SK-MEL-5 (cell line): ENCODE measurements around the gene MROH2A. TPM values are rescaled to one million over a fixed set of nuclear protein-coding genes. Genes with fewer than 3 reads are reported as not detected.

Source experiments
- DNase-seq: peaks from one replicate; pipeline ENCODE4 v3.0.0-alpha.2; 2016; ENCODE audit warnings: low read depth, low spot score
- in situ Hi-C: cut with HindIII; loops from 2 replicates; pipeline ENCODE4 v1.10.0; 2016; ENCODE audit warnings: low sequenced_read_pairs, high pct_unique_total_duplicates, low pct_unique_long_range_greater_than_20kb
- total RNA-seq: library from RNA; depleted of rRNA; stranded (reverse); fragments of >200 nt; shearing (Covaris generic); gene quantifications from 2 replicates; pipeline ENCODE4 v1.2.3, GENCODE V29; 2014

The MROH2A gene
- total RNA-seq, 1 experiment from 2014 or later = 0.08 TPM

GRCh38 chr2:233811087-233811486, 33.0 kb downstream of the MROH2A start:
- in situ Hi-C loops = no loop called here

DNA sequence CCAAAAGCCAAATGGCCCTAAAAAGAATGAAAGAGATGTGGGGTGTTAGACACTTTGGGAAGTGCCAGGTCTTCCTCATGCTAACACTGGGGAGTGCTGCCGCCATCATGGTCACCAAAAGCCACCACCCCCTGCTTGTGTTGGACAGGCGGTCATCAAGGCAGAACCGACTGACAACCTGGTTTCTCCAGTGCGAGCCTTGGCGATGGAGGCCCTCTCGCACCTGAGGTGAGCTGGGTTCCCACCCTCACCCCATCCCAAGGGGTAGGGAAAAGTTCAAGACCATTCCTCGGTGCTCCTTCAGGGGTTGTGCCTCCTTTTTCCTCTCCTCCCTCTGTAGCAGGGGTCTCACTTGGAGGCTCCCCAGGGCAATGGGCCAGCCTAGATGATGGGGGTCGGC, 33.6 kb downstream of the MROH2A start:
- in situ Hi-C loops = no loop called here
- no peak for DNase-seq

More at GRCh38 chr2:233811087-233811486, 33.0 kb downstream of the MROH2A start:
- no peak for DNase-seq

GRCh38 chr2:233813236-233814055, 35.3 kb downstream of the MROH2A start:
- DNase-seq = no peak
- in situ Hi-C loops = no loop called here

DNA sequence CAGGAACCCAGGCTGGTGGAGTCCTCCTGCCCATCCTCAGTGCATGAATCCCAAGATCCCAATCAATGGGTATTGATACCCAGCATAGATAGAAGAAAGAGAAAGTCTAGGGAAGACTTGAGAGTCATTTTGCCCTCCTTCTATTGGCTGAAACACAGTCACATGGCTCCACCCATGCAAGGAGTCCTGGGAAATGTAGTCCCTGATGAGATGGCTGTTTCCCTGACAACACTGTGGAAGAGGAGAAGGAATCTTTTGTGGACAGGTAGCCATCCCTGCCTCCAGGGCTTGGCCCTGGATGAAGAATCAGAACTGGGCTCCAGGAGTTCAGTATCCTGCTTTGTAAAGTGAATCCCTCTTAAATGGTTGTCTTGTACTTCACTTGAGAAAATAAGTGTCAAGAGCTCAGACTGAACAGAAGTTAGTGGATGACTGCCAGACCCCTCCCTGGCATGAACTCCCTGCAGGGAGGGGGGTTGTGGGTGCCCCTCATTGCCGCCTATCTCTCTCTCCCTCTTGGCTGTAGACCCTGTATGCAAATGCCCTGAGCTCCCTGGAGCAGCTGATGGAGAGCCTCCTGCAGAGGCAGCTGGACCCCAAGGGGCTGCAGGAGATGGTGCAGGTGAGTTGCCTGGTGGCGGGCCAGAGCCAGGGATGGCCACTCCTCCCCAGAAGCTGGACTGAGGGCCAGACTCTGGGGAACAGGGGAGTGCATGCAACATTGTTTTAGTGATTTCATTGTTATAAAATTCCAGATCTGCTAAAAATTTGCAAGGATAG, 36.1 kb downstream of the MROH2A start:
- in situ Hi-C loops = no loop called here
- peak; percentile 60 for DNase-seq

- in situ Hi-C loops = no loop called here
- no peak for DNase-seq
Observed at GRCh38 chr2:233815861-233816260, 37.7 kb downstream of the MROH2A start.

- in situ Hi-C loops = no loop called here
- no peak for DNase-seq
Observed at GRCh38 chr2:233816334-233816733, 38.2 kb downstream of the MROH2A start.

DNA sequence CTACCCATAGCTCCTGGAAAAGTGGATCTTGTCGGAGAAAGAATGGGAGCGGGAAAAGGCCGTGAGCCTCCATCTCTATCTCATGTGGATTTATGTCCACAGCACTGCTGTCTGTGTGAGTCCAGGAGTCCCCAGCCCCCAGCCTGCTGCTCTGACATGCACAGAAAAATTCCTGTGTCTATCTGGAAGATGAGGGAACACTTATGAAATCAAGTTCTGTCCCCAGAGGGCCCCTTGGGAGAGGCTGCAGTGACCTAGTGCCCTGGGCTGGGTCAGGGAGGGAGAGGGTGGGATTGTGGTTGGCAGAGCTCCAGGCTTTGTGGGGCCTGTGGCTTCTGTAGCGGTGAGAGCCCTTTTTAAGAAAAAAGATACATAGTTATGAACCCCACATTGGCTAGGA, 38.6 kb downstream of the MROH2A start:
- in situ Hi-C loops = no loop called here
- no peak for DNase-seq

- in situ Hi-C loops = no loop called here
- DNase-seq = no peak
Observed at GRCh38 chr2:233817361-233817911, 39.3 kb downstream of the MROH2A start.

GRCh38 chr2:233817995-233818638, 40.0 kb downstream of the MROH2A start:
- in situ Hi-C loops = no loop called here
- no peak for DNase-seq

- in situ Hi-C loops = no loop called here
- no peak for DNase-seq
Observed at GRCh38 chr2:233818639-233819621, 40.8 kb downstream of the MROH2A start.

DNA sequence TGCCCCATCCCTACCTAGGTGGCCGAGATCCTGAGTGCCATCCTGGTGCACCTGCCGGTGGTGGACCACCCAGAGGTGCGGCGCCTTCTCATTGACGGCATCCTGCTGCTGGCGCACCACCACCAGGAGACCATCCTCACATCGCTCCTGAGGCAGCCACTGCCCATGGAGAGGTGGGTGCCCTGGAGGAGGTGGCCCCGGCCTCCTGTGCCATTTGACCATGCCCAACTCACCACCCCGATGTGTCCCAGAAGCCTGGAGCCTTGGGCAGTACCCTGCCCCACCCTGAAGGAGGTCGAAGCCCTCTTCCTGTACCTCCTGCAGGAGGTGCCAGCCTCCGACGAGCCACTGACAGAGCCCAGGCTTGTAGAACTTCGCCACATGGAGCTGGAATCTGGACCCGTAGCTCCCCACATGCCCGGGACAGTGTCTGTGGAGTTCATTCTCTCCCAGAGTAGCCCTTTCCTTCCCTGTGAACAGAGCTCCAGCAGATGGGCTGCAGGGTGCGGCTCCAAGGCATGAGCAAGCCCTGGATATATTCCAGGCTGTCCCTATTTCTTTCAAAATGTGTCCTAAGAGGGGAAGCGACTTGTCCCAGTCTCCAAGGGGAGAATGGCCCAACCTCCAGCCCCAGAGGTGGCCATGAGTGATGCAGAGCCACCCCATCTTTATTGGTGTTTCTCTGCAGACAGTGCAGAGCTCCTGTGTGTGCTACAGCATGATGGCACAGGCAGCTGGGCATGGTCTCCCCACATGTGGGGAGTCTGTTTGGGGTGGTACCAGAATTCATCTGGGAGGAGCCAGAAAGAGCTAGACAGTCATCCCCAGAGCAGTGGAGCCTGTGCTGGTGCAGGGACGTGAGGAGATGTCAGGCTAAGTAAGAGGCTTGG, 42.0 kb downstream of the MROH2A start:
- DNase-seq = no peak
- in situ Hi-C loops = no loop called here

DNA sequence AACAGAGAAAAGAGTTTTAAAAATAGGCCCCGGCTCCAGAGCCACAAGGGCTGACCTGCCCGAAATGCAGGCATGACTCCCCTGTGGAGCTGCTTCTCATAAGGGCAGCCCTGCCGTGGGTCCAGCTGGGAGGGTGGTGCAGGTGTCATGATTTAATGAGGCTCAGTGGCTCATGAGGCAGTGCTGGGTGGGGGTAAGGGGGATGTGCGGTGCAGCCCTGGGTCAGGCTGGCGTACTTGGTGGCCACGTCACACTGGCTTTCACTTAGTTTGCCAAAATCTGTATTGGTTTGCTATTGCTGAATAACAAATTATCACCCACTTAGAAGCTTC, 42.6 kb downstream of the MROH2A start:
- in situ Hi-C loops = no loop called here
- DNase-seq = no peak

DNA sequence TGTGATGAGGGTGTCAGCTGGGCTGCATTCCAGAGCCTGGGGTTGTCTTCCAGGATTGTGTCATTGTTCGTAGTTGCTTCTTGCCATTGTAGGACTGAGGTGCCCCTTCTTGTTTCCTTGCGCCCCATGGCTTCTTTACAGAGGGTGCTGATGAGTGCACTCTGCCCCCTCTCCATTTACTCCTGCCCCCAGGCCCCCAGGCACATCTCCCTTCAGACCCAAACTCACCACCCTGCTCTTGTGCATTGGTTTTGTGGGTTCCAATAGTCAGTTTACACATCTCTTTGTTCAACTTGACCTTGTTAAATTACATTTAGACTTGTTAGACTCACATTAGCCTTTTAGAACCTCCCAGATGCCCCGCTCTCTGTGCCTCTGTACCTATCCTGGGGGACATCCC, 43.1 kb downstream of the MROH2A start:
- in situ Hi-C loops = no loop called here
- DNase-seq = no peak

- in situ Hi-C loops = no loop called here
- no peak for DNase-seq
Observed at GRCh38 chr2:233821709-233822100, 43.6 kb downstream of the MROH2A start.

DNA sequence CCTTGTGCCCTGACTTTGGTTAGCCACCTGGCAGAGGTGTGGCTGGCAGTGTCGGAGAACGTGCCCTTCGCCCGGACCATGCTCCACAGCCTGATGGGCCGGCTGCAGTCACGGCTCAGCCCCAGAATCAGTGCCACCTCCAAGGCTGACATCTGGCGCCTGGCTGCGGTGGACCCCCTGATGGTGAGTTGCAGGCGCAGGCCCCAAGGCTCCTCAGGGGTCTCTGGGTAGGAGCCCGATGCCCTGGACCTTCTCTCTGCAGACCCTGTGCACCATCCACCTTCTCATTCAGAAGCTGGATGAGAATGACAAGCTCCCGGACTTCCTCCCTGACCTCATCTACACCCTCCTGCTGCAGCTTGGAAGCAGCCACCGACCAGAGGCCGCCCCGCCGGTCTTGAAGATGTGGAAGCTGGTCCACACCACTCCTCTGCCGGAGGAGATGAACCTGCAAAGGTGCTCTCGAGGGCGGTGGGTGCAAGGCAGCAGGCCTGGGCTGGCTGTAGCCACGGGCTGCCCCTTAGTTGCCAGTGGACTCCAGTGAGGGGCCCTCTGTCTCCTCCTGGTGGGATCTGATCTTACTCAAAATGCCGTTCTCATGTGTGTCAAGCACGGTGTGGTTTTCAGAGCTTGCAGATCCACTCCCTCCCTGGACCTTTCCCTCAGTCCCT, 44.1 kb downstream of the MROH2A start:
- DNase-seq = no peak
- in situ Hi-C loops = no loop called here
